Tibial nerve (tissue), 3 donors: ENCODE data around the gene WDR18.

Experiments used
- CTCF ChIP-seq, 5 experiments: fragments of 200-600 bp in 3 of 5; fragments of 450-650 bp in 2 of 5; sonication (generic) in 3 of 5; IDR thresholded peaks; one replicate each; pipeline ENCODE4 v1.5.1; 2016 to 2019; ENCODE audit warnings: antibody characterized with exemption in 5 of 5, mild to moderate bottlenecking in 3 of 5, moderate library complexity in 2 of 5
- POLR2A ChIP-seq, 2 donors: fragments of 450-650 bp; IDR thresholded peaks; one replicate each; pipeline ENCODE4 v1.6.1; 2017; ENCODE audit warnings: antibody characterized with exemption in 2 of 2, mild to moderate bottlenecking in 2 of 2, moderate library complexity in 2 of 2

- TF ChIP-seq CTCF (IDR thresholded peaks at IDR 0.05) (no peak), POLR2A (IDR thresholded peaks at IDR 0.05) (no peak)
These were observed 18.5 kb downstream of the WDR18 start for GRCh38 chr19:1002600-1002999.
